GM21825 (cell line): ENCODE data around the gene BMS1.
"Not testable (repeated sequence)": the region's sequence is repeated elsewhere in the genome, so short reads cannot be mapped to it uniquely, and the experiment has no call there.

Experiments used
- ATAC-seq: cut with Tn5 transposase; IDR thresholded peaks from one replicate; pipeline ENCODE4 v1.9.1; 2021; ENCODE audit warnings: mild to moderate bottlenecking, moderate library complexity; ENCODE audit not compliant: unreplicated experiment

The BMS1 gene

GRCh38 chr10:42783181-42783549 lies 570 bp downstream of the BMS1 start:
- no peak for ATAC-seq

- ATAC-seq, result no peak
Measured at GRCh38 chr10:42785759-42786158, 3.2 kb downstream of the BMS1 start.

GRCh38 chr10:42790835-42791234 lies 8.2 kb downstream of the BMS1 start:
- ATAC-seq, result no peak

GRCh38 chr10:42795701-42796100 lies 13.1 kb downstream of the BMS1 start:
- no peak for ATAC-seq

- no peak for ATAC-seq
Measured at GRCh38 chr10:42801135-42801534, 18.5 kb downstream of the BMS1 start.

GRCh38 chr10:42802876-42803275 lies 20.3 kb downstream of the BMS1 start:
- no peak for ATAC-seq

GRCh38 chr10:42809676-42810075 lies 27.1 kb downstream of the BMS1 start:
- no peak for ATAC-seq

- ATAC-seq, result no peak
Measured at GRCh38 chr10:42812028-42812427, 29.4 kb downstream of the BMS1 start.

GRCh38 chr10:42813989-42814687 lies 31.5 kb downstream of the BMS1 start:
- ATAC-seq, result not testable (repeated sequence)

- not testable (repeated sequence) for ATAC-seq
Measured at GRCh38 chr10:42816334-42816733, 33.7 kb downstream of the BMS1 start.

GRCh38 chr10:42816912-42817311 lies 34.3 kb downstream of the BMS1 start:
- ATAC-seq, result no peak

GRCh38 chr10:42817417-42817816 lies 34.8 kb downstream of the BMS1 start:
- ATAC-seq, result not testable (repeated sequence)

- not testable (repeated sequence) for ATAC-seq
Measured at GRCh38 chr10:42826759-42827158, 44.2 kb downstream of the BMS1 start.

- no peak for ATAC-seq
Measured at GRCh38 chr10:42827201-42827600, 44.6 kb downstream of the BMS1 start.

- not testable (repeated sequence) for ATAC-seq
Measured at GRCh38 chr10:42828391-42828790, 45.8 kb downstream of the BMS1 start.

GRCh38 chr10:42830237-42830636 lies 47.6 kb downstream of the BMS1 start:
- ATAC-seq, result no peak

GRCh38 chr10:42836096-42836495 lies 53.5 kb downstream of the BMS1 start:
- no peak for ATAC-seq

- ATAC-seq, result no peak
Measured at GRCh38 chr10:42836771-42837468, 54.3 kb downstream of the BMS1 start.

GRCh38 chr10:42844810-42845209 lies 62.2 kb downstream of the BMS1 start:
- not testable (repeated sequence) for ATAC-seq

- not testable (repeated sequence) for ATAC-seq
Measured at GRCh38 chr10:42847261-42847660, 64.7 kb downstream of the BMS1 start.

GRCh38 chr10:42850931-42851330 lies 68.3 kb downstream of the BMS1 start:
- no peak for ATAC-seq

- no peak for ATAC-seq
Measured at GRCh38 chr10:42859256-42859655, 76.7 kb downstream of the BMS1 start.
